Erythroblast (primary cell): ENCODE measurements around the gene FUT3.

Experiments
- DNase-seq, 2 experiments: peaks; one replicate each; lab custom pipeline; 2025; lab: John Stamatoyannopoulos, UW
- GATA1 ChIP-seq: IDR thresholded peaks from 2 replicates; pipeline ENCODE4 v1.6.1; 2011; ENCODE audit warnings: low read depth, mild to moderate bottlenecking, control low read depth, low read length, moderate library complexity
- POLR2A ChIP-seq: IDR thresholded peaks from 2 replicates; pipeline ENCODE4 v1.6.1; 2011; ENCODE audit warnings: mild to moderate bottlenecking, low read length

The FUT3 gene

DNA sequence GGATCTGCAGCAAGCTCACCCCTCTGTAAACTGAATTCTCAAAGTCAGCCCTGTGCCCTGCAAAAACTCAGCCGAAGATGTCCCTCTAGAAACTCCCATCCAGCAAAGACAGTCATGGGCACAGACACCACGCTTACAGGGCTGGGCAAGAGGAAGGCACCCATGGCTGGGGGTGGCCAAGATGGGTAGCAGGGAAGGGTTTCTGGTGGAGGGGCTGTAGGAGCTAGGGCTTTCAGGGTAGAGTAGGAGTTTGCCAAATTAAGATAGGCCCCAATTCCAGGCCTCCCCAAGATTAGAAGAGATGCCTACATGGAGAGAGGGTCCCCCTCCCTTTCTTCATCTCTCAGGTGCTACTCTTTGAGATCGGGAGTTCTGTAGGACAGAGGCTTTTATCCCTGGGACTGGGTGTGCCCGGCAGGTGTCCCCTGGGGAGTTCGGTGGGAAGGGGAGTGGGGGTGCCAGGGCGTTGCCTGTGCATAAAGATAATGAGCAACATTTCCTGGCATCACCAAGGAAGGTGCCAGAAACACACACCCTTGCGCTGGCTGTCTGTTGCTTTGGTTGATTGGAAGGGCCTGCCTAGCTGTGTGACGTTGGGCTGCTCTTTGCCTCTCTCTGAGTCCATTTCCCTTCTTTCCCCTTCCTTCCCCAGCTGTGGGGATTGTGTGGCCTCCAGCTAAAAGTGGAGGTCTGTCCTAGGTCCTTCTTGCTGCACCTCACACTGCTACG, 37.0 kb downstream of the FUT3 start:
- no peak for TF ChIP-seq POLR2A
- TF ChIP-seq GATA1, result no peak
- DNase-seq, result no peak

DNA sequence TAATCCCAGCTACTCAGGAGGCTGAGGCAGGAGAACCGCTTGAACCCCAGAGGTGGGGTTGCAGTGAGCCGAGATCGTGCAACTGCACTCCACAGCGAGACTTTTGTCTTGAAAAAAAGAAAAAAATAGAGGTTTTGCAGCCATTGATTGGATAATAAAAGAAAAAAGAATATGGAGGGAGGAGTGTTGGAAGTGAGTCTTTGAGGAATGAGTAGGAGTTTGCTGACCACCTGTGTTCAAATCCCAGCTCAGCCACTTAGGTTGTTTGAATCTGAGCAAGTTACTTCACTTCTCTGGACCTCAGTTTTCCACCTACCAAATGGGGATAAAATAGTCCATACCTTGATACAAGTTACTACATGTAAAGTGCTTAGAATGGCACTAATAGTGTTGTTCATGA, 40.1 kb downstream of the FUT3 start:
- DNase-seq, result no peak
- TF ChIP-seq GATA1, result no peak
- TF ChIP-seq POLR2A, result no peak

- TF ChIP-seq GATA1 (no peak), POLR2A (no peak)
- no peak for DNase-seq
Observed at GRCh38 chr19:5809469-5809868, 41.8 kb downstream of the FUT3 start.

GRCh38 chr19:5809053-5809452, 42.2 kb downstream of the FUT3 start:
- TF ChIP-seq GATA1 (no peak), POLR2A (no peak)
- DNase-seq, result no peak

DNA sequence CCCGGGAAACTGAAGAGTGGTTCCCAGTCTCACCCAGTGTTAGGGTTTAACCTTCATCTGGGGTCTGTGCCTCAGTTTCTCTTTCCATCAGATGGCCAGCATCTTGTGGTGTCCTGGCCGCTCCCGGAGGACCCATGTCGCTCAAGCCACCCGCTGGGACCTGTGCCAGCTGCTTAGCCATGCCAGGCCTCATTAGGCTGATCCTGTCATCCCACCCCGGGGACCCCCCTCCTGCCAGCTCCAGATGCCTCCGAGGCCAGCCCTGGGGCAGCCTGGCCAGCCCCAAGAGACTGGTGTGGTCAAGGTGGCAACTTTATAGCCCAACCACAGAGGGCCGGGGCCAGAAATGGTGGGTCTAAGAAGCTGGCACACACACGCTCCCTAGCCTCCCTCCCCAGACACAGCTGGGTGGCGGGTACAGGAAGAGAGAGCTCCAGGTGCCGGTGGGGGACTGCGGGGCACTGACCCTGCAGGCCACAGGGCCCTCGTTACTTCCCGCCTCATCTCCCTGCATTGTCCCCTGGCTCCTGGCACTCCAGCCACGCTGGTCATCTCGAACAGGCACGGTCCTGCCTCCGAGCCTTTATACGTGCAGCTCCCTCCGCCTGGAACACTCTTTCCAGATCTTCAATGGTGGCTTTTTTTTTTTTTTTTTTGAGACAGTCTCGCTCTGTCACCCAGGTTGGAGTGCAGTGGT, 43.0 kb downstream of the FUT3 start:
- TF ChIP-seq POLR2A (no peak), GATA1 (no peak)
- DNase-seq, result no peak

- no peak for TF ChIP-seq GATA1
- TF ChIP-seq POLR2A, result no peak
- no peak for DNase-seq
Observed at GRCh38 chr19:5806905-5807304, 44.3 kb downstream of the FUT3 start.

DNA sequence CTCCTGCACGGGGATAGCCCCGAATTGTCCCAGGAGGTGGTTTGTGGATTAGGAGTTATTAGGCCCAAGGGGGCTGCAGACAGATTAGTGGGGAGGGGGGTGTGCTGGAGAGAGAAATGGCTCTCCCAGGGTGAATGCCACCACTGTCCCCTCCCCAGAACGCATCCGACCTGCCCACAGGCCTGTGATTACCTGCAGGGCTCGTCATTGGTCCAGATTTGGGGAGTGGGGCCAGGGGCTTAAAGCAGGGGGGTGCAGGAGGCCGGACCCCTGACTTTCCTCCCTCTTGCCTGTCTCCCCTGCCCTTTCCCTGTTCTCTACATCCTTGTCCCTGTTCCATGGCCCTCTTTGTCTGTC, 45.1 kb downstream of the FUT3 start:
- DNase-seq, result no peak
- TF ChIP-seq GATA1, result no peak

GRCh38 chr19:5805462-5806132, 45.7 kb downstream of the FUT3 start:
- TF ChIP-seq POLR2A (no peak), GATA1 (no peak)
- DNase-seq, result peak; percentile 58 to 65

GRCh38 chr19:5804516-5805461, 46.5 kb downstream of the FUT3 start, which contains the start of gene NRTN:
TSS of gene NRTN (plus strand) at chr19:5805067. CDS start at chr19:5824166, 19,099 bp downstream.
- no peak for DNase-seq
- TF ChIP-seq GATA1 (no peak), POLR2A (no peak)

- peak; percentile 92 to 95 for DNase-seq
- TF ChIP-seq POLR2A (no peak), GATA1 (no peak)
Observed at GRCh38 chr19:5803752-5804515, 47.3 kb downstream of the FUT3 start.

DNA sequence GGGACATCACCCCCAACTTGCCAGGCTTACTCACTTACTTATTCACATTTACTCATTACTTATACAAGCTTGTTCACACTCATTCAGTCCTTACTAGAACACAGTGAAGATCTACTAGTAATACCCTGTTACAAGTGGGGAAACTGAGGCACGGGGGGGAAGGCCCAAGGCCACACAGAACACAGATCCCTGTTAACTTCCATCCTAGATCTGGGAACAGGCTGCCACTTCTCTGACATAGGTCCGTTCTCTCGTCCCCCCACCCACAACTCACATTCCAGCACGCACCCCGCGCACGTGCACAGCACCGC, 47.9 kb downstream of the FUT3 start:
- TF ChIP-seq POLR2A (no peak), GATA1 (no peak)

DNA sequence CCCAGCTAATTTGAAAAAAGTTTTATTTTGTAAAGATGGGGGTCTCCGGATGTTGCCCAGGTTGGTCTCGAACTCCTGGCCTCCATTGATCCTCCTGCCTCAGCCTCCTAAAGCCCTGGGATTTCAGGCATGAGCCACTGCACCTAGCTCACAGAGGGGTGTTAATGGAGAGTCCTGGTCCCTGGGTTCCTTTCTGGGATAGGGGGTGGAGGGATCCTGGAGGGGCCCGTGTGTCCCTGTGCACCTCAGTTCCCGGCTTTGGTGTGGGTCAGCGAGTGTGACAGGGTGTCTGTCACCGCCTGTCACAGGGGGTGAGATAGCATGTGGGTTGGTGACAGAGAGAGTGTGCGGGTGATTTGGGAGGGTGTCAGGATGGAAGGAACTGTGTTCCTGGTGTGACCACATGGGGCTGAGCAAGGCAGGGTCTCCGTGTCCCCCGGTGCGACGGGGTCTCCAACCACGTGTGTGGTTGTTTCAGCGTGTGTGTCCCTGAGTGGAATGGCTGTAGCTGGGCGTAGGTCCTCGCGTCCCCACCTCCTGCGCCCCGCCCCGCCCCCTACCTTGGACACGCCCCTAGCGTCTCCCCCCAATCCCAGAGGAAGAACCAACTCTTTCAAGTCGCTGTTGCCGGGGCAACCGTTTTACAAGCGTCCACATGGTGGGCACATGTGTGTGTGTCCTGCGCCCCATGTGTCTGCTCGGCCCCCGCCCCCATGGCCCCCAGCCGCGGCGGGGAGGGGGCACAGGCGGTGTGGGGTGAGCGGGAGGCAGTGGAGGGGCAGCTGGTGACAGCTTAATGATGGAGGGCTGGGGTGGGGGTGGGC, 49.2 kb downstream of the FUT3 start:
- peak; percentile 56 to 64 for DNase-seq
- TF ChIP-seq GATA1, result no peak
- TF ChIP-seq POLR2A, result no peak

More for the DNA sequence above, 47.9 kb downstream of the FUT3 start:
- no peak for DNase-seq
